K562 (cell line): Measurements from ENCODE around the gene SIRT3. TPM values are rescaled to one million over a fixed set of nuclear protein-coding genes. Genes with fewer than 3 reads are reported as not detected.

Experiments
- BRCA1 ChIP-seq, 2 experiments: fragments of 450-650 bp in 1 of 2; sonication (generic) in 1 of 2; formaldehyde crosslinking in 1 of 2; IDR thresholded peaks; 2 replicates each; pipeline versions ENCODE4 v1.5.0 to v1.6.1; 2017 to 2020; ENCODE audit warnings: mild to moderate bottlenecking in 1 of 2, missing genetic modification reagents in 1 of 2
- CREBBP ChIP-seq: IDR thresholded peaks from one replicate; pipeline ENCODE4 v1.6.1; 2012; ENCODE audit warnings: low read depth, mild to moderate bottlenecking, control low read depth, inconsistent platforms, low read length
- ELK1 ChIP-seq: sonication (generic); formaldehyde crosslinking; IDR thresholded peaks from 2 replicates; pipeline ENCODE4 v1.8.1; 2022; ENCODE audit warnings: missing genetic modification reagents
- MIER1 ChIP-seq: fragments of 450-650 bp; IDR thresholded peaks from 2 replicates; pipeline ENCODE4 v1.6.1; 2016; ENCODE audit warnings: antibody characterized with exemption, mild to moderate bottlenecking, low read depth
- PHF8 ChIP-seq: fragments of 200-600 bp; sonication (generic); IDR thresholded peaks from 2 replicates; pipeline ENCODE4 v1.6.1; 2012; ENCODE audit warnings: mixed run types, mild to moderate bottlenecking, inconsistent platforms, low read length, moderate library complexity, borderline replicate concordance
- POLR2B ChIP-seq: fragments of 450-650 bp; IDR thresholded peaks from 2 replicates; pipeline ENCODE4 v1.6.1; 2018; ENCODE audit warnings: low read depth; ENCODE audit not compliant: partially characterized antibody
- RREB1 ChIP-seq: fragments of 250-450 bp; sonication (Bioruptor Pico); IDR thresholded peaks from 2 replicates; pipeline ENCODE4 v1.4.0; 2020
- TBP ChIP-seq: optimal IDR thresholded peaks from 2 replicates; pipeline ENCODE3; 2011; ENCODE audit warnings: low read depth, low read length, improper control_type of control experiment
- TCF3 ChIP-seq: sonication (generic); formaldehyde crosslinking; IDR thresholded peaks from 2 replicates; pipeline ENCODE4 v1.4.0; 2020; ENCODE audit warnings: mild to moderate bottlenecking, missing genetic modification reagents
- USF2 ChIP-seq: sonication (generic); formaldehyde crosslinking; IDR thresholded peaks from 2 replicates; pipeline ENCODE4 v1.5.0; 2020; ENCODE audit warnings: missing genetic modification reagents
- ZBTB33 ChIP-seq: sonication (generic); formaldehyde crosslinking; IDR thresholded peaks from 2 replicates; pipeline ENCODE4 v1.8.1; 2023; ENCODE audit warnings: mild to moderate bottlenecking, missing genetic modification reagents
- ZNF639 ChIP-seq, 2 experiments: fragments of 200-800 bp in 1 of 2; sonication (Bioruptor generic) in 1 of 2; sonication (generic) in 1 of 2; formaldehyde crosslinking in 1 of 2; IDR thresholded peaks in 1 of 2; conservative IDR thresholded peaks in 1 of 2; 2 replicates each; pipeline versions ENCODE4 v1.5.0 to v1.6.1; 2016 to 2020; ENCODE audit warnings: missing compliant biosample characterization in 1 of 2, missing genetic modification characterization in 1 of 2, missing genetic modification reagents in 1 of 2
- ZNF717 ChIP-seq: fragments of 250-450 bp; sonication (Bioruptor Pico); IDR thresholded peaks from 2 replicates; pipeline ENCODE4 v1.5.0; 2021
- ZNF75A ChIP-seq: fragments of 450-650 bp; formaldehyde crosslinking; IDR thresholded peaks from 2 replicates; pipeline ENCODE4 v1.4.0; 2020; ENCODE audit warnings: mild to moderate bottlenecking
- polyA plus RNA-seq, 8 experiments: library from polyadenylated mRNA; depleted of rRNA in 4 of 8; stranded (reverse) in 5 of 8; unstranded in 3 of 8; fragments of >200 nt; fragmentation: Nextera tagmentation in 2 of 8; fragmentation: Illumina TruSeq in 1 of 8; extraction: Ambion mirVana in 2 of 8; extraction: Trizol in 1 of 8; gene quantifications; 2 replicates each; pipeline versions ENCODE4 v1.2.1 to v1.2.3, GENCODE V29; 2011 to 2014; ENCODE audit warnings: inconsistent platforms in 1 of 8, missing spikeins in 1 of 8
- total RNA-seq, 7 experiments: library from RNA; depleted of rRNA in 6 of 7; stranded (reverse); fragments of >200 nt in 6 of 7; fragmentation: Illumina TruSeq in 2 of 7; extraction: Trizol in 2 of 7; gene quantifications; 2 replicates each; pipeline versions ENCODE4 v1.2.1 to v1.2.3, GENCODE V29; 2011 to 2021; ENCODE audit warnings: low replicate concordance in 1 of 7

SIRT3 gene
- total and polyA plus RNA-seq, 9 of the 15 experiments (the other 6 are each of a cell fraction or from before 2014, with no cell fraction given), result 1.9 to 27.5 (median 14.5) TPM

GRCh38 chr11:236774-237767 is 929 bp upstream of the SIRT3 start, which contains the start of gene PSMD13 (continued):
- TF ChIP-seq RREB1 (CRISPR knock-in tag), result no peak
- no peak for TF ChIP-seq BRCA1 (IDR thresholded peaks at IDR 0.05)
- TF ChIP-seq BRCA1 (CRISPR knock-in tag; IDR thresholded peaks at IDR 0.05), result no peak
- no peak for TF ChIP-seq ELK1 (CRISPR knock-in tag)
- TF ChIP-seq ZBTB33, result no peak; the same call in none of the 2 replicates
- no peak for TF ChIP-seq TCF3
- TF ChIP-seq ZNF639 (CRISPR knock-in tag; conservative IDR thresholded peaks at IDR 0.05 in 1 of 2, IDR thresholded peaks at IDR 0.05 in 1 of 2), result no peak
- TF ChIP-seq USF2 (CRISPR knock-in tag), result no peak
- TF ChIP-seq POLR2B, result peak; percentile 67
- TF ChIP-seq MIER1, result no peak
- no peak for TF ChIP-seq CREBBP
- peak; percentile 23 for TF ChIP-seq TBP
- TF ChIP-seq ZNF75A (CRISPR knock-in tag), result no peak
- TF ChIP-seq ZNF717 (CRISPR knock-in tag), result no peak
- TF ChIP-seq PHF8, result peak; percentile 82; the same call in 1 of the 2 replicates
